ENCODE measurements around the gene CCSER1.

CCSER1 gene

DNA sequence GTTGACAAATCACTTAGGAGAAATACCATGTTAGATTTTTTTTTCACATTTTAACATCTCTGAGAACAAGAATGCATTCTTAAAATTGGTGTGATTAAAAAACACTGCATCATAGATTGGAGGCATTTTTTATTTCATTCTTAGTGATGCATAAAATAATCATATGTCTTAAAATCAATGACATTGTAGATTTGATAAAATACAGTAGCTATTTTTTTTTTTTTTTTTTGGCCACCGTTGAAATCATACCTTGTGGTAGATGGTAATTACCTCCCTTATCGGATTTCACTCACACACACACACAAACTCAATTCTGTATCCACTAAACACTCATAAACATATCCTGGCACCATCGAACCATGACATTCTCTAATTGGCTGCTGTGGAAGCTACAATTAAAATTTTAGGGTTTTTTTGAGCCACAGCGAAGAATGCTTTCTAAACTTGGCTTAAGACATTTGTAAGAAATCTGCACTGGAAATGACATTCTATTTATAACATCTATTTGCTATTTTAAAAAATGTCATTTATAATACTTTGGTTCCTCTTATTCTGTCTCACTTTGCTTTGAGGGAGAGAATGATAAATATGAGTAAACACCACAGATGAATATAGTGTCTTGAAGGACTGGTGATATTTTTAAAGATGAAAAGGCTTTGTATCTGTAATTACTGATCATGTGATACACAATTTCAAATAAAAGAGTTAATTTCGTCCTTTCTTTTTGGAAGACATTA lies 60.1 kb downstream of the CCSER1 start:
- Mint-ChIP-seq H3K27me3 (no peaks in the 10 kb centered on the region), H3K9me3 (peaks cover 3 to 7% of the 10 kb centered on the region in 2 donors), H3K4me1 (ENCODE audit: low read depth in 2 of 2) (no peaks in the 10 kb centered on the region), H3K36me3 (ENCODE audit: insufficient read depth) (peaks cover 3% of the 10 kb centered on the region), H3K27ac (no peak overlapping the region), H3K4me3 (no peak overlapping the region)
- ATAC-seq (replicated peaks) (no peak), DNase-seq (no peak)

DNA sequence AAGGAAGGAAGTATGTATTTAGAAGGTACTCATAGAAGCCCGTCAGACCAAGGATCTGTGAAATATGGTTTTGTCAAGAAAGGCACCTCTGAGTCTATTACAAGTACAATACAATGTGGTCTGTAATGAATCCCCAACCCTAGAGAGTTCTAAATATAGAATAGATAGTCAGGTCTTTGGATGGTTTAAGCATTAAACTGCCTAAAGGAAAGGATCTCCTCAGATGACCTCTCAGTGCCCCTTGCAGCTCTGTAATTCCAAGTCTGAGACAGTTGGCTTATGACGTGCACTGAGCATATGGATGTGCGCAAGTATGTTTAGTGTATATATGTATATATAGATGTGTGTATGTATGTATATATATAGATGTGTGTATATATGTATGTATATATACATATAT lies 62.0 kb downstream of the CCSER1 start:
- ATAC-seq (replicated peaks) (no peak), DNase-seq (no peak)
- no peak overlapping the region for H3K4me3 Mint-ChIP-seq
- H3K27me3 Mint-ChIP-seq = no peaks in the 10 kb centered on the region
- H3K4me1 Mint-ChIP-seq (ENCODE audit: low read depth in 2 of 2) = no peaks in the 10 kb centered on the region
- H3K27ac Mint-ChIP-seq = no peak overlapping the region
- peaks cover 3 to 7% of the 10 kb centered on the region in 2 donors for H3K9me3 Mint-ChIP-seq
- peaks cover 3% of the 10 kb centered on the region for H3K36me3 Mint-ChIP-seq (ENCODE audit: insufficient read depth)

DNA sequence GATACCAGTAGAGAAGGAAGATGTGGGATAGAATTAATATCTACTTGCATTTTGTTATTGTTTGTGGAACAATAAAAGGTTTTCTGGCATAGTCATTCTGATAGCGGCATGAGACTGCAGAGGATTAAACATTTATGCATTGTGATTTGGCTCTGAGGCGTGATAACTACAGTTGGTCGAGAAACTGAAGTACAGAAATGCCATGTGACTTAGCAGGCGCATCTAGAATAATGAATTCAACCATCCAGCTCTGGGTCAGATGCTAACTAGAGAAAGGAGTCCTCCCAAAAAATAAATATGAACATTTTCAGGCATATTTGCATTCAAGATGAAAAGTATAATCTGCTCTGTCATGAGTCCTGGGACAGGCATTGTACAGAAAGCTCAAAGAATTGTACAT lies 62.8 kb downstream of the CCSER1 start:
- no peaks in the 10 kb centered on the region for H3K27me3 Mint-ChIP-seq
- DNase-seq = no peak
- H3K9me3 Mint-ChIP-seq = peaks cover 0 to 7% of the 10 kb centered on the region in 2 donors
- ATAC-seq (replicated peaks) = no peak
- H3K27ac Mint-ChIP-seq = no peak overlapping the region
- no peaks in the 10 kb centered on the region for H3K4me1 Mint-ChIP-seq (ENCODE audit: low read depth in 2 of 2)
- H3K4me3 Mint-ChIP-seq = no peak overlapping the region
- H3K36me3 Mint-ChIP-seq (ENCODE audit: insufficient read depth) = peaks cover 3% of the 10 kb centered on the region

DNA sequence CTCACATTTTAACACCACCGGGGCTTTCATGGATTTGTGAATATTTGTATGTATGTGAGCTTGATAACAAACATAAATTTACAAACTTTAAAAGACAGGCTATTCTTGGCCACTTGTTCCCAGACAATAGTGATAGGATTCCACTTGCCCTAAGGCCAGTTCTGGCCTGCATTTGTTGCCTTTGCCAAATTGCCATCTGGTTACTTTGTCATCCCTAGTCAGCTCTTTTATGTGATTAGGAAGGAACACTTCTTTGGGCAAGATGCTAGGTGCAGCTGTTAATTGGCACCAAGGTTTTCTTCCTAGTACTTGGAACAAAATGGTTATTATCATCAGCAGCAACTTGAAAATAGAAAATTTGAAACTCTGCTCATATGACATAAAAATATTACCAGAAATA lies 63.3 kb downstream of the CCSER1 start:
- no peaks in the 10 kb centered on the region for H3K4me1 Mint-ChIP-seq (ENCODE audit: low read depth in 2 of 2)
- no peaks in the 10 kb centered on the region for H3K27me3 Mint-ChIP-seq
- H3K36me3 Mint-ChIP-seq (ENCODE audit: insufficient read depth) = peaks cover 3% of the 10 kb centered on the region
- H3K27ac Mint-ChIP-seq = no peak overlapping the region
- DNase-seq (no peak), ATAC-seq (replicated peaks) (no peak)
- H3K9me3 Mint-ChIP-seq = peaks cover 2 to 7% of the 10 kb centered on the region in 2 donors
- no peak overlapping the region for H3K4me3 Mint-ChIP-seq

DNA sequence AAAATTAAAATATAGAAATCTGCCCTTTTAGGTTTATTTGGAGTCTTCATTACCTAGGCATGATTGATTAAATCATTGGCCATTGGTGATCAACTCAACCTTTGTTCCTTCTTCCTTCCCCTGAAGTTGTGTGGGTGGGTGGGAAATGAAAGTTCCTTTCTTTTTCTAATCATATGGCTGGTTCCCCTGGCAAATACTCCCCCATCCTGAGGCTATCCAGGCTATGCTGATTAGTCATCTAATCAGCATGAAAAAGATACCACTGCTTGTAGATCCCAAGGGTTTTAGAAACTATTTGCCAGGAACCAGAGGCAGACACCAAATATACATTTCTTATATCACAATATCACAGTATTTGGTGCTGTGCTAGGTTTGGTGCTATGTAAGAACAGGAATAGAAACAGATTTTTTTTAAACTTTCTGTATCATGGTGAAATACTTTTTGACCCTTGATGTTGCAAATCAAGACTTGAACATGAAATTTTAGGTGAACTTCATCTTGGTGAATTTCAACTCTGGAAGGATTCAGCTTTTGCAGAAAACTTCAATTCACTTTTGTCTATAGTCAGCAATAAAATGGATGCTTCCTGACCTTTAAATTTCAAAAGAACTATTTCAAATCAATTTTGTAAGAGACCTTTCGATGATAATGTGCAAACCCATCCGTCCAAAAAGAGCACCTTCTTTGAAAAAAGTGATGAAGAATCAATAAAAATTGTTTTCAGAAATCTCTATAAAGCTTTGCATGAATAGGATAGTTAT lies 71.1 kb downstream of the CCSER1 start:
- DNase-seq (no peak), ATAC-seq (replicated peaks) (no peak)
- Mint-ChIP-seq H3K4me1 (ENCODE audit: low read depth in 2 of 2) (no peaks in the 10 kb centered on the region), H3K36me3 (ENCODE audit: insufficient read depth) (no peaks in the 10 kb centered on the region), H3K27me3 (no peaks in the 10 kb centered on the region), H3K9me3 (peaks cover 3 to 5% of the 10 kb centered on the region in 2 donors), H3K27ac (no peak overlapping the region), H3K4me3 (no peak overlapping the region)

DNA sequence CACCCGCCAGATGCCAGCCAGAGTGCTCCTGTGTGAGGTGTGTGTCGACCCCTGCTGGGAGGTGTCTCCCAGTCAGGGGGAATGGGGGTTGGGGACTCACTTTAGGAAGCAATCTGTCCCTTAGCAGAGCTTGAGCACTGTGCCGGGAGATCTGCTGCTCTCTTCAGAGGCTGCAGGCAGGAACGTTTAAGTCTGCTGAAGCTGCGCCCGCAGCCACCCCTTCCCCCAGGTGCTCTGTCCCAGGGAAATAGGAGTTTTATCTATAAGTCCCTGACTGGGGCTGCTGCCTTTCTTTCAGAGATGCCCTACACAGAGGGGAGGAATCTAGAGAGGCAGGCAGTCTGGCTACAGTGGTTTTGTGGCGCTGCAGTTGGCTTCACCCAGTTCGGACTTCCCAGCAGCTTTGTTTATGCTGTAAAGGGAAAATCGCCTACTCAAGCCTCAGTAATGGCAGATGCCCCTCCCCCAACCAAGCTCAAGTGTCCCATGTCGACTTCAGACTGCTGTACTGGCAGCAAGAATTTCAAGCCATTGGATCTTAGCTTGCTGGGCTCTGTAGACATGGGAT lies 80.8 kb downstream of the CCSER1 start:
- ATAC-seq (replicated peaks) (no peak), DNase-seq (no peak)
- Mint-ChIP-seq H3K4me1 (ENCODE audit: low read depth in 2 of 2) (no peaks in the 10 kb centered on the region), H3K9me3 (peaks cover 6 to 12% of the 10 kb centered on the region in 2 donors), H3K4me3 (no peak overlapping the region), H3K36me3 (ENCODE audit: insufficient read depth) (no peaks in the 10 kb centered on the region), H3K27ac (no peak overlapping the region), H3K27me3 (no peaks in the 10 kb centered on the region)

DNA sequence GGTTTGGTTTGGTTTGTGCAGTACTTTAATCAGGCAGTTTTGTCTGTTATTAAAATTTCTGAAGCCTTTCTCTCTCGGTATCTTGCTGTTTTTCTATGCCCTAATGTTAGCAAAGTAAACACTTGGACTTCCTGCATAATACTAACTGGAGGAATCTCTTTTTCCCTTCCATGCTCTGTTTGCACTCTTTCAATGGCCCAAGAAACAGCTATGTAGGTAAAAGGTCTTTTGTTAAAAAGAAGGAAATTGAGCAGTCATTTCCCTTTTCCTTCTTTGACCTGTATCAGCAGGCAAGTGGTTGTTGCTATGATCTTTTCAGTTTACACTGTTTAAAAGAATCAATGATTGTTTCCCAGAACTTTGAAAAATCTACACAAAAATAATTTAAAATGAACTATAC lies 82.7 kb downstream of the CCSER1 start:
- Mint-ChIP-seq H3K27me3 (no peaks in the 10 kb centered on the region), H3K9me3 (peaks cover 0 to 6% of the 10 kb centered on the region in 2 donors), H3K36me3 (ENCODE audit: insufficient read depth) (no peaks in the 10 kb centered on the region), H3K27ac (no peak overlapping the region), H3K4me3 (no peak overlapping the region), H3K4me1 (ENCODE audit: low read depth in 2 of 2) (no peaks in the 10 kb centered on the region)
- DNase-seq (no peak), ATAC-seq (replicated peaks) (no peak)

DNA sequence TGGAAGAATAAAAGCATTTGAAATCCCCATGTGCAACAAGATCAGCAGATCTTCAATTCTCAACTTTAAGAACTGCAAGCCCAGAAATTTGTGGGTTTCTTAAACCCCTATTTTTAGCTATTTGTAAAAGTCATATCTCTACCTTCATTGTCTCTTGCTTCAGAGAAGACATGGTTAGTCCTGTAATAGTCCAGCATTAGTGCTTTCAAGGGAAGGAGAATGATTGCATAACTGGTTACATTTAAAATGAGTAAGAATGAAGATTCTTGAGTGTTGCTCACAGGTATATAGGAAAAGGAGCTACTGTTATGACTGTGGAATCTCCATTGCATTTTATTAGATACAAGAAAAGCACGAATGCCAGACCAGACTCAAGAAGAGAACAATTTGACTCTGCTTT lies 84.0 kb downstream of the CCSER1 start:
- ATAC-seq (replicated peaks) (no peak), DNase-seq (no peak)
- H3K27ac Mint-ChIP-seq = no peak overlapping the region
- no peak overlapping the region for H3K4me3 Mint-ChIP-seq
- H3K9me3 Mint-ChIP-seq = peaks cover 0 to under 1% of the 10 kb centered on the region in 2 donors
- no peaks in the 10 kb centered on the region for H3K4me1 Mint-ChIP-seq (ENCODE audit: low read depth in 2 of 2)
- H3K36me3 Mint-ChIP-seq (ENCODE audit: insufficient read depth) = no peaks in the 10 kb centered on the region
- no peaks in the 10 kb centered on the region for H3K27me3 Mint-ChIP-seq

DNA sequence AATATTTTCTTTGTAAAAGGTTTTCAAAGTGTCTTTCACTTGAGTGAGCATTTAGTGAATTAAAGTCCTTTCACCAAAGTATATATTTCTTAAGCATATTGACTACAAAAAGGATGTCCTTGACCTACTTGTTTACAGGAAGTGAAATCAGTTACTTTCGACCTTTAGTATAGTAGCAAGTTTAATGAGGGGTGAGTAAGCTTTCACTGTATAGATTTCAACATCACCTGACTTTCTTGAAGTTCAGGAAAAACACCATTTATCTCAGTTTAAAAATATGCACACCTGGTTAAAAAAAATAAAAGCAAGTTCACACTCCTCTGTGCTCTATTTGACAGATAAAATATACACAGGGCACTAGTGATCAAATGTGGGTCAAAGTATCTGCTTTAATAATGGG lies 88.1 kb downstream of the CCSER1 start:
- Mint-ChIP-seq H3K4me3 (no peak overlapping the region), H3K36me3 (ENCODE audit: insufficient read depth) (no peaks in the 10 kb centered on the region), H3K9me3 (no peaks in the 10 kb centered on the region), H3K27me3 (no peaks in the 10 kb centered on the region), H3K27ac (no peak overlapping the region), H3K4me1 (ENCODE audit: low read depth in 2 of 2) (no peaks in the 10 kb centered on the region)
- ATAC-seq (replicated peaks) (no peak), DNase-seq (no peak)

DNA sequence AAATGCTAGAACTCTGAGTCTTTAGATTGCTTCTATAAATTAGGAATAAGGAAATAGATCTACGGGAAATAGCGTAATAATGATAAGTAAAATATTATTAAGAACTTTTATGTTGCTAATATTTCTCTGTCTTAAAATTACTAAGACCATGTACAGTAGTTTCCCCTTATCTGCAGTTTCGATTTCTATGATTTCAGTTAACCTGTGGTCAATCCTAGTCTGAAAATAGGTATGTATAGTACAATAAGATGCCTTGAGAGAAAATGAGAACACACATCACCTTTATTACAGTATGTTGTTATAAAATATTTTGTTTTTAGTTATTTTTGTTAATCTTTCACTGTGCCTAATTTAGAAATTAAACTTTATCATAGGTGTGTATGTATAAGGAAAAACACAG lies 92.6 kb downstream of the CCSER1 start:
- Mint-ChIP-seq H3K27ac (no peak overlapping the region), H3K27me3 (no peaks in the 10 kb centered on the region), H3K9me3 (no peaks in the 10 kb centered on the region), H3K4me1 (ENCODE audit: low read depth in 2 of 2) (no peaks in the 10 kb centered on the region), H3K4me3 (no peak overlapping the region), H3K36me3 (ENCODE audit: insufficient read depth) (no peaks in the 10 kb centered on the region)
- ATAC-seq (replicated peaks) = no peak
- DNase-seq = no peak

DNA sequence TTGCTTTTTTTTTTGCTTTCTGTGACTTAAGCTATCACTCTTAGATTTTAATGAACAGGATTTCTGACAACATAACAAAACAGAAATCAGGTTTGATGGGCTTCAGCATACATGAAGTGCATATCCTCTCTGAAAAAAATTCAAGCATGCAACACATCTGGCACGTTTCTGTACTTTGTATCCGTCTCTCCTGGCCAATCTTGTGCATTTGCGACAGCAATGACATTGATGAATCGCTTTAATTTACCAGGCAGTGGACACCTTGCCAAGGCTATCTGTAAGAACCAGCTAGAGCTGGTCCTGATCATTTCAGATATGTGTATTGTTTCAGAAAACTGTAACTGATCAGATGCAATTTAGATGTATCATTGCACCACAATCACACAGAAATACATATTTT lies 93.3 kb downstream of the CCSER1 start:
- no peaks in the 10 kb centered on the region for H3K27me3 Mint-ChIP-seq
- H3K27ac Mint-ChIP-seq = no peak overlapping the region

DNA sequence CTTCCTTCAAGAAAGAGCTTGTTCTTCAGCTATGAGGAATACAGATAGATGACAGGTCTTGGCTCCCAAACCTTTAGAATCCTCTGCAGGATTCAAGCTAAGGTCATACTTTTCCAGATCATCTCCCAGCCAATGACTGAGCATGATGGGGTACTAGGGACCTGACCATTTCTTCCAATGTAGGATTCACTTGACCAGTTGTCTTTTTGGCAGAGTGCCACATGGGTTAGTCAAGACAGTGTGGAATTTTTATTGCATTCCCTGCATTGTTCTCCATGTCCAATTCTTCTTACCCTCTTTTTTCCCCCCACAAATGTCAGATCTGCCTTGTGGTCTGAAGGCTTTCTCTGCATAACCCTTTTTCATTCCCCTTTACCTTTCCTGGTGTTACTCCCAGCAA lies 99.5 kb downstream of the CCSER1 start:
- peaks cover 3 to 13% of the 10 kb centered on the region in 2 donors for H3K9me3 Mint-ChIP-seq
- no peaks in the 10 kb centered on the region for H3K4me1 Mint-ChIP-seq (ENCODE audit: low read depth in 2 of 2)
- no peak for ATAC-seq (replicated peaks)
- no peak overlapping the region for H3K27ac Mint-ChIP-seq
- no peak overlapping the region for H3K4me3 Mint-ChIP-seq
- H3K27me3 Mint-ChIP-seq = no peaks in the 10 kb centered on the region
- DNase-seq = no peak
- H3K36me3 Mint-ChIP-seq (ENCODE audit: insufficient read depth) = no peaks in the 10 kb centered on the region

More for the DNA sequence above, 93.3 kb downstream of the CCSER1 start:
- ATAC-seq (replicated peaks) = no peak
- DNase-seq = no peak
- no peaks in the 10 kb centered on the region for H3K9me3 Mint-ChIP-seq
- no peak overlapping the region for H3K4me3 Mint-ChIP-seq
- H3K4me1 Mint-ChIP-seq (ENCODE audit: low read depth in 2 of 2) = no peaks in the 10 kb centered on the region
- no peaks in the 10 kb centered on the region for H3K36me3 Mint-ChIP-seq (ENCODE audit: insufficient read depth)

DNA sequence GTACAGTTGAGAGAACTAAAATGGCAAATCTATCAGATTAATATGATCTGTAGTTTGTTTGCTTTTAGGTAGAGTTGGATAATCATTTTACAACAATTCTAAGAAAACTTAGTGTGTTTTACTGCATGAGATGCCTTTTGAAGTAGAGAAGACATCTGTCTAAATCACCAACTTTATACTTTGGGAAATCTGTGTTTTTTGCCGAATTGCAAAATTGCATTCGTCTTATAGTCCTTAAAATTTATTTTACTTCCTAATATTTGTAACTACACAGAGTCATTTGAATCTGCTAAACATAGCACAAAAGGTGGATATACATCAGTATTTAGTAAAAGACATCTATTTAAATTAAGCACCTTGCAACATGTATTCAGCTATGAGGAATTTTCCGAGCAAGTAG lies 100.0 kb downstream of the CCSER1 start:
- no peaks in the 10 kb centered on the region for H3K4me1 Mint-ChIP-seq (ENCODE audit: low read depth in 2 of 2)
- H3K9me3 Mint-ChIP-seq = peaks cover 3 to 13% of the 10 kb centered on the region in 2 donors
- no peaks in the 10 kb centered on the region for H3K36me3 Mint-ChIP-seq (ENCODE audit: insufficient read depth)
- no peak for ATAC-seq (replicated peaks)
- no peak for DNase-seq
- no peak overlapping the region for H3K27ac Mint-ChIP-seq
- no peak overlapping the region for H3K4me3 Mint-ChIP-seq
- no peaks in the 10 kb centered on the region for H3K27me3 Mint-ChIP-seq

Data from effector memory CD8-positive, alpha-beta T cell (primary cell).